Activated naive CD4-positive, alpha-beta T cell treated with Interleukin-2 at 50 U/mL for 16 hours (primary cell): ENCODE results near the gene TTLL8.

Experiments
- DNase-seq: peaks from one replicate; pipeline ENCODE4 v3.0.0-alpha.2; 2020

TTLL8 gene

DNA sequence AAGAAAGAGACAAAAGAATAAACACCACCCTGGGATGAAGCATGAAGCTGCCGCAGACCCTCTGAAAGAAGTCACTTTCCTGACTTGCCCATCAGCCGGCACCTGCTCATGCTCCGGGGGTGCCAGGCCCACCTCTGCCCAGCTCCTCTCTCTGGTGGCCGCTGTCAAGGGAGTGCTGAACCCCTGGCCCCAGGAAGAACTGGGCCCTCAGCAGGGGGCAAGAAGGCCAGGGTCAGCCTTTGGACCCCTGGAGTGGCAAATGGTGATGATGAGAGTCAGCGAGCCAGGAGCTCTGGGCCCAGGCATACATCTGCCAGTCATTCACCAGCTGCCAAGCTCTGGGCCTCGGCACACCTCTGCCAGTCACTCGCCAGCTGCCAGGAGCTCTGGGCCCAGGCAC, 17.4 kb downstream of the TTLL8 start:
- DNase-seq, result no peak

DNA sequence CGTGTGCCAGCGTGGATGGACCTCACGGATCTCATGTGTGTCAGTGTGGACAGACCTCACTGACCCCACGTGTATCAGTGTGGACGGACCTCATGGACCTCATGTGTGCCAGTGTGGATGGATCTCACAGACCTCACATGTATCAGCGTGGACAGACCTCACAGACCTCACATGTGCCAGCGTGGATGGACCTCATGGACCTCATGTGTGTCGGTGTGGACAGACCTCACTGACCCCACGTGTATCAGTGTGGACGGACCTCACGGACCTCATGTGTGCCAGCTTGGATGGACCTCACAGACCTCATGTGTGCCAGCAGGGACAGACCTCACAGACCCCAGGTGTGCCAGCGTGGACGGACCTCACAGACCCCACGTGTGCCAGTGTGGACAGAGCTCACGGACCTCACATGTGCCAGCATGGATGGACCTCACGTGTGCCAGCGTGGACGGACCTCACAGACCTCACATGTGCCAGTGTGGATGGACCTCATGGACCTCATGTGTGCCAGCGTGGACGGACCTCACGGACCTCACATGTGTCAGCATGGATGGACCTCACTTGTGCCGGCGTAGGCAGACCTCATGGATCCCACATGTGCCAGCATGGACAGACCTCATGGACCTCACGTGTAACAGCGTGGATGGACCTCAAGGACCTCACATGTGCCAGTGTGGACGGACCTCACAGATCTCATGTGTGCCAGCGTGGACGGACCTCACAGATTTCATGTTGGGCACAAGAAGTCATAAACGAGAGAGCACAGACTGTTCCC, 18.2 kb downstream of the TTLL8 start:
- DNase-seq, result no peak

DNA sequence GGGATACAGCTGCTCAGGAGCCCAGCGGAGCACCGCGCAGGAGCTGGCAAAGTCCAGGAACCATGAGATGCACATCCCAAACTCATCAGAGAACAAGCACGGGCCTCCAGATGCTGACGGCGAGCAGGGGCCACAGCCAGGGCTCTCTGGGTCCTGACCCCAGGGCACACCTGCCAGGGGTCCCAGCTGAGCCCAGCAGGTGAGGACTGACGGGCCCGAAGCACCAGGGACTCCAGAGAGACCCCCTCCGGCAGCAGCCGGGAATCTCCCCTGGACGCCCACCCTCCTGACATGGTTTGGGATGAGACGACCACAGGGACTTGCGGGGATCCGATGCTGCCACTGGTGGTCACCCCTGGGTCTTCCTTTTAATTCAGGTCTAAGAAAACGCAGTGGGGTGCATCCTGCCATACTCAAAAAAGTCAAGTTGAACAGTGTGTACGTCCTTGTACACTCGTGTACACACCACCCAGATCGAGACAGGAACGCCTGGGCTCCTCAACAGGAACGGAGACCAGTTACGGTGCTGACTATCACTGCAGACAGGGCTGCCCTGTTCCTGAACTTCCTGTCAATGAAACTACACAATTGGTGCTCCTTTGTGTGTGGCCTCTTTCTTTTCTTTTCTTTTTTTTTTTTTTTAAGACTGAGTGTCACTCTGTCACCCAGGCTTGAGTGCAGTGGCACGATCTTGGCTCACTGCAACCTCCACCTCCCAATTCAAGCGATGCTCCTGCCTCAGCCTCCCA, 21.9 kb downstream of the TTLL8 start:
- no peak for DNase-seq

DNA sequence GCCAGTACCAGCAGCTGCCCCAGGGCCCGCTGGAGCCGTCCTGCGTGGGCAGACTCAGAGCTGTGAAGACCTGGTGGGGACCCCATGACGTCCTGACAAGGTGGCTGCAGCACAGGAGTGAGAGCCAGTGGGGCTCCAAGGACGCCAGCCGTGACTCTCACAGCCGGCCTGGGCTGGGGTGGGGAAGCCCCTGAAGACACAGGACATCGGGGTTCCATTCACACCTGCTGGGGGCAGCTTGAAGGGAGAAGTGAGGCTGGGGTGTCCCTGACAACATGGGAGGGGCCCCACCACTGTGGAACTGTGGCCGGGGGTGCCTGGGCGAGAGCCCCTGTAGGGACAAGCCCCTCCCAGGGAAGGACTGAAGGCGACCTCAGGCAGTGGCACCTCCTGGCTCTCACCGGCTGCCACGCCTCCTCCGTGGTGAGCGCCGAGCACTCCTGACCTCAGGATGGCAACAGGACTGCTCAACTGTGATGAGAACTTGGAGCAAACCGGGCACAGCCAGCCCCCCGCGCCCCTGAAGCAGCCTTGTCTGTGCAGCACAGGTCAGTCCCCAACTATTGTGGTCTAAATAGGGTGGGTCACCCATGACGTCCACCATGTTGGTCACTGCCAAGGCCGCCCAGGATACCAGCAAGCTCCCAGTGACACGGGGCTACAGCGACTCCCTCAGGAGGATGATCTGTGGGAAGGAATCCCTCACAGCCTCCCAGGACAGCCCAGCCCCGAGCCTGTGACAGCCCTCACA, 22.8 kb downstream of the TTLL8 start:
- DNase-seq, result no peak

DNA sequence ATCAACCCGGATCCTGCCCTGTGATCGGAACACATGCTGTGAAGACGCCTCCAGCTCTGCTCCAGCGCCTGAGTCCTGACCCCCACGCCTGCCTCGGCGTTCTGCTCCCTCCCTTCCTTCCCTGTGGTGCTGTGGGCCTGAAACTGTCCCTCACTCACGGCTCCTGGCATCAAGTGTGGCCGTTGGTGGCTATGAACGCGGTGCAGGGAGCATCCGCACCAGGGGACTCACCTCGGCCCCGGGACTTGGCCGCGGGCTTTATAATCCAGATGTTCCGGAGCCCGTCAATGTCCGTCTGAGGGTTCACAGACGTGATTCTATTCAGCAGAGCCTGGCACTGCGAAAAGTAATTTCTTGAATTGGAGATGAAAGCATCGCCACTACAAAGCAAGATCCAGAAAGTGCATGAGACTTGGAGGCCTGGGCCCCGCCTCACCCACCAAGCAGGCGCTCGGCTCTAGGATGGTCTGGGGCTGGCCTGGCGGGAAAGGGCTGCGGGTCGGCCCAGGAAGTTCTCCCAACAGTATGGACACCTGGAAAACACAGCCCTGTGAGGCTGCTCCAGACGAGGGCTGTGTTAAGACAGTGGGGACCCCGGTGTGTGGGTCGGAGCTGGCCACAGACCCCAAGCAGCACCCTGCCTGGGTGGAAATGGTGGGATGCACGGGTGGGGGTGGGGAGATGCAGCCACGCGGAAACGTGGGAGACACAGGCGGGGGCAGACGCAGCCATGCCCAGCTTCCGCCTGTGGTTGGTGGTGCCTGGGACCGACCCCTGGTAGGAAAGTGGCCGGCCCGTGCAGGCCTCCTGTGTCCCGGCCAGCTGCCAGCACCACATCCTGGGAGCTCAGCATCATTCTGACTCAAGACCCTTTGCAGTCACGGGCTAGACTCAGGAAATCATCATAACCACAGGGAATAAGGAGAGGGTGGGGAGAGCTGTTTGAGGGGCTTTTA, 23.7 kb downstream of the TTLL8 start:
- DNase-seq, result no peak

DNA sequence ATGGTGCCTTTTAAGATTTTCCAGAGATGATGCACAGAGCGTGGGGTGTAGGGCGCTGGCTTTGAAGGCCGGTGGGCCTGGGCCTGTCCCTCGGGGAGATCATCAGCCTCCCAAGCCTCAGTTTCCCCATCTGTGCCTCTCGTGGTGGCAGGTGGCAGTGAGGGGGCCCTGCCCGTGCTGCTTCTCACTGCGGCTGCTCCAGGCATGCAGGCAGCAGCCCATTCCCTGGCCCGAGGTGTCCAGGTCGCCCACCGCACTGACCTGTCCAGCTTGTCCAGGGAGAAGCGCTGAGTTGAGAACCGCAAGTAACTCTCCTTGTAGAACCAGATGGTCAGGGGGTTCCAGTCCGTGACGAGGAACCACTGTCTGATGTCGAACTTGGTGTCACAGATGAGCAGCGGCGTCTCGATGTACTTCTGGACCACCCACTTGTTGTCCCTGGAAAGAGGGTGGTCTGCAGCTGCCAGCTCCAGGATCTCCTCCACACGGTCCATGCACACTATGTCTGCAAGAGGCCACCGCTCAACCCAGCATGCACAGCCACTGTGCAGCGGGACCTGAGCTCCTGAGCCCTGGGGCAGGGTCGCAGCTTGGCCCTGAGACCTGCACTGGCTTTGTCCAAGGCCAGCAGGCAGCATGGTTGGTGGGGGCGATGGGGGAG, 25.0 kb downstream of the TTLL8 start:
- no peak for DNase-seq

DNA sequence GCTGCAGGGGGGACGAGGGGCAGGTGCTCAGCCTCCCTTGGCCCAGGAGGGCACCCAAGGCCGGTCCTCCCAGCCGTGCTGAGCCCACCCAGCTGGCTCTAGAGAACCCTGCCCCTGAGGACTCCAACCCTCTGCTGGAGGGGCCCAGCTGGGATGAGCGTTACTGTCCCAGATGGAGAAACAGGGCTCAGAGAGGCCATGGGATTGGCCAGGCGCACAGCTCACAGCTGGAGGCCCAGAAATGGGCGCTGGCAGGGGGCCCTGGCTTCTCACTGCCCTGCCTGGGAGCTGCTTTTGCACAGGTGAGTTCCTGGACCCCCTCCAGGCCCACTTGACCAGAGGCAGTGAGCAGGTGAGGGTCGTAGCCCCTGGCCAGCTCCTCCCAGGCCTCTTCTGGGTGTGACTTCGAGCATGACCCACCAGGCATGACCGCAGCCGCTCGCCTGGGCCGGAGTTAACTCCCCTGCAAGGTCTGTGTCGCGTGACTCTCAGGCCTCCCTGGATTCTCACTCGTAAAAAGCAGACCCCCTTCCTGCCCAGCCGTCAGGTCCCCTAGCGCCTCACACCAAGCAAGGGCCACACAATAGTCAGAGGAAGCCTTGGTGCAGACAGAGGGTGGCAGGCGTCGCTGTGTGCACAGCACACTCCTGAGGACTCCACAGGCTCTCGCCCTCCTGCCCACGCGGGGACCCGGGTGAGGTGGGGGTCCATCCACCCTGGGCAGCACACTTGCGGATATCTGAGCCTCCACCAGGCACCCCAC, 25.8 kb downstream of the TTLL8 start:
- no peak for DNase-seq

DNA sequence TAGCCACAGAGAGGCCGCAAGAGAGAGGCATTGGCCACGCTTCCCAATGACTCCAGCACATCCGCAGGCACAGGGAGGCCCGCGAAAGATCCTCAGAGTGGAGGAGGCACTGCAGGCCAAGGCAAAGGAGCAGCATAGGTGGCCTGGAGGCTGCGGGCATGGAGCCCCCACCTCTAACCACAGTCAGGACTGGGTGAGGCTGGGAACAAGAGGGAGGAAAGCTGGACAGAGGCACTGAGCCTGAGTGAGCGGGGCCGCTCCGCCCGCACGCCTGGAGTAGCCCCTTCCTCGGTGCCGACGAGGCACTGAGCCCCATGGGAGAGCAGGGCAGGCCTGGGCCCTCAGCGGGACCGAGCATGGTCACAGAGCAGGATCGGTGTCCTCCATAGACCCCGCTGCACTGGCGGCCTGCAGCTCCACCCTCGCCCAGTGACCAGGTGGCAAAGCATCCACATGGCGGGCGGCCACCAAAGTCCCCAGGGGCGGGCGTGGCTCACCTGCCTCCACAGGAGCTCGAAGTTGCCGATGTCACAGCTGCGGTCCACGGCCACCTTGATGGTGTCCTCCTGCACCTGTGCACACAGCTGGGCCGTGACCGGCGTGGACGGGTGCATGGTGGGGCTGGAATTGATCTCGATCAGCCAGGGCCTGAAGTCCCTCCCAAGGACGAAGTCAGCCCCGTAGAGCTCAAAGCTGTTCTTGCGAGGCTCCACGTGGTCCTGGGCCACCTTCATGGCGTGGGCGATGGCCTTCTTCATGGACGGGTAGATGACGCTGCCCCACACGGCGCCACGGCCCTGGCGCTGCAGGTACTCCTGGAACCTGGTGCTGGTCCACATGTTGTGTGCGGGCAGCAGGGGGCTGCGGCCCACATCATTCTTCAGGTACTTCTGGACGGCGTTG, 26.7 kb downstream of the TTLL8 start:
- DNase-seq, result no peak

DNA sequence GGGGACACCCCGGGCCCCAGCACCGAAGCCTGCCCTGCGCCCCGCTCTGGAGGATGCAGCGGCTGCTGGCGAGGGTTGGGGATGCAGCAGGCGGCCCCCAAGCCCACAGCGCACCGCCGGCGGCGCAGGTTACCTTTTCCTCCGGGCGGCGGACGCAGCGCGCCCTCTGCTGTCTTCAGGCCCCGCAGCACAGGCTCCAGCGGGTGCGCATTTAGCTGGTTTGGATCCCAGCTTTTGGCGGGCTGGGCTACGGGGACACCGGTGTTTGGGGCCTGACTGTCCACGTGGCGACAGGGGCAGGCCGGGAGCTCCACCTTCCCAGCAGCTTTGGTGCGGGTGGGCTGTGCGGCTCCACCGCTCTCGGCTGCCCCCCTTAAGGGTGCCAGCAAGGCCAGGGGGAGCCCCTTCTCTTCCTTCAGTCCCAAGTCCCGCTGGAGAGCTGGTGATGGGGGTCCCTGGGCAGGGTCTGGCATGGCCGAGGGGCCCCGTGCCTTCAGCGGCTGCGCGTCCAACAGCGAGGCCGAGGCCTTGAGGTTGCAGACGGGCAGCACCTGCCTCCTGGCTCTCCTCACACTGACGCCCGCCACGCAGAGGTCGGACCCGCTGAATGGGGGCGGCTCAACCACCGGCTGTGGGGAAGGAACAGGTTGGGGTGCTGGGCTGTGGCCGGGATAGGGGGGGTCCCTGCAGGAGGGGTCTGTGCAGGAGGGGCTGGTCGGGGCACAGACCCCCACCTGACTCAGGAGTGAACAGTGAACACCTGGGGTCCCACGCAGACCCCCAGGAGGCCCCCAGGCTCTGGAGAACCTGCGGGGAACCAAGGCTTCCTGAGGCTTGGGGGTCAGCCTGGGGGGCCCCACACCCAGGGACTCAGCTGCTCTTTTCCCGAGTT, 27.6 kb downstream of the TTLL8 start:
- peak; percentile 84 for DNase-seq

DNA sequence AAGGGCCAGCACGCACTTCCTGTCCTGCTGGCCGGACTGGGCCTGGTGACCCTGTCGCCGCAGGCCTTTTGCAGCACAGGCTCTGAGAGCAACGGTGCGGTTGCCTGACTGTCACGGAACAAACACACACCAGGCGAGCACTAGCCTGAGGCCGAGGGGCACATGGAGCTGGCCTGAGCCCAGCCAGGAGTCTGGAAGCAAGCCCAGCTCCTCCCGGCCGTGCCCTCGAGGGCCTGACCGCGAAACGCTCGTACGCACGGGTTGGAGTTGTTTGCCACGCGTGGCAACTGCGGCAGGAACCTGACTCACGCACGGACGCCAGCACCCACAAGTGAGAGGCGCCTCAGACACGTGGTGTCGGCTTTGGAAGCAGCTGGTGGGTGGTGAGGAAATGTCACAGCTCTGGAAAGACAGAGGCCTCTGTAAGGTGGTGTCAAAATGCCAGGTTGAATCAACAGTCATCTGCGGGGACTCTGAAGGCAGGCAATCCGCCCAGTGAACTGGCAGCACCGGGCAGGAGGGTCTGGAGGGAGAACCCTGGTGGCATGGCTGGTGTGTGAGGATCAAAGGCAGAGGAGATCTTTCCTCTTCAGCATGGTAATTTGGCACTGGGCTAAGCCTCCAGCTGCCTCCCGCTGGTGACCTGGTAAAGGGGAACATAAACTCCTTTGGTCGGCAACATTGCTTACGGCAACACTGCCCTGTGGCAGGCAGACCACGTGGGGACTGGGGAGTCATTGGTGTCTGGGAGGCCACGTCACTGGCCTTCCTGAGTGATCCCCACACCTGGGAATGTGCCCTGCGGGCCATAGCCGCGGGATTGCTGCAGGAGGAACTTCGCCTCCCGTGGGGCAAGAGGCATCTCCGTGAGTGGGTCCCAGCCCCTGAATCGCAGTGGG, 30.2 kb downstream of the TTLL8 start:
- peak; percentile 76 for DNase-seq

DNA sequence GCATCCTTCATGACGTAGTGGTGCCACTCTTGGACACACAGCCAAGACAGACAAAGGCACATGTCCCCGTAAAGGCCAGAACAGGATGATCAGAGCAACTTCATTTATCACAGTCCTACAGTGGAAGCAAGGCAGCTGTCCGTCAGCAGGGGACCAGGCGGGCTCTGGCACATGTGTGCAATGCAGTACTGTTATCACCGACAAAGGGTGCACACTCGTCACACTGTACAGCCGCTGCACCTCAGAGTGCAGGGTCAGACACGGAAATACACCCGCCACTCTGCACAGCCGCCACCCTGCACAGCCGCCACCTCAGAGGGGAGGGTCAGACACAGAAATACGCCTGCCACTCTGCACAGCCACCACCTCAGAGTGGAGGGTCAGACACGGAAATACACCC, 32.1 kb downstream of the TTLL8 start:
- DNase-seq, result no peak

DNA sequence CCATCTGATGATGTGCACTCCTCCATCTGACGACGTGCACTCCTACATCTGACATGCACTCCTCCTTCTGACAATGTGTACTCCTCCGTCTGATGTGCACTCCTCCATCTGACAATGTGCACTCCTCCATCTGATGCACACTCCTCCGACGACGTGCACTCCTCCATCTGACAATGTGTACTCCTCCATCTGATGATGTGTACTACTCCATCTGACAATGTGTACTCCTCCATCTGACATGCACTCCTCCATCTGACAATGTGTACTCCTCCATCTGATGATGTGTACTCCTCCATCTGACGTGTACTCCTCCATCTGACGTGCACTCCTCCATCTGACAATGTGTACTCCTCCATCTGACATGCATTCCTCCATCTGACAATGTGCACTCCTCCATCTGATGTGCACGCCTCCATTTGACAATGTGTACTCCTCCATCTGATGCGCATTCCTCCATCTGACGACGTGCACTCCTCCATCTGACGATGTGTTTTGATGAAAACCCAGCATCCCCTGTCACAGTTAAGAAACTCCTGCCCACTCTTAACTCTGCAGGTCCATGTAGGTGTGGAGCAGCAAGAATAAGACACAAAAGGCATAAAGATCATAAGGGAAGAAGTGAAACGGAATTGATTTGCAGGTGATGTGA, 35.8 kb downstream of the TTLL8 start:
- no peak for DNase-seq

DNA sequence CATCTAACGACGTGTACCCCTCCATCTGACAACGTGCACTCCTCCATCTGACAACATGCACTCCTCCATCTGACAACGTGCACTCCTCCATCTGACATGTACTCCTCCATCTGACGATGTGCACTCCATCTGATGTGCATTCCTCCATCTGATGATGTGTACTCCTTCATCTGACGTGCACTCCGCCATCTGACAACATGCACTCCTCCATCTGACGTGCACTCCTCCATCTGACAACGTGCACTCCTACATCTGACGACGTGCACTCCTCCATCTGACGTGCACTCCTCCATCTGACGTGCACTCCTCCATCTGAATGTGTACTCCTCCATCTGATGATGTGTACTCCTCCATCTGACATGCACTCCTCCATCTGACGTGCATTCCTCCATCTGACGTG, 37.5 kb downstream of the TTLL8 start:
- no peak for DNase-seq

DNA sequence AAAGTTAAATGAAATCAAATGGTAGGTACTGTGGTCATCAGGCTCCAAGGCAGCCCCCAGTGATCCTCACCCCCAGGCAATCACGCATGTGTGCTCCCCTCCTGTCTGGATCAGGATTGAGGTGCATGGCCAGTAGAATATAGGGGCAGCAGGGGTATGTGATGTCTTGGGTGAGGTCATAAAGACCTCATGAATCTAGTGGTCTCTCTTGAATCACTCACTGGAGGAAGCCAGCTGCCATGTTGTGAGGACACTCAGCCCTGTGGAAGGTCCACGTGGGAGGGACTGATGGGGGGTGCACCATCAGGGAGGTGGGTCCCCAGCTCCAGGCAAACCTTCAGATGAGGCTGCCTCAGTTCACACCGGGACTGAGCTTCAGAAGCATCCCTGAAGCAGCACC, 38.8 kb downstream of the TTLL8 start:
- DNase-seq, result no peak

DNA sequence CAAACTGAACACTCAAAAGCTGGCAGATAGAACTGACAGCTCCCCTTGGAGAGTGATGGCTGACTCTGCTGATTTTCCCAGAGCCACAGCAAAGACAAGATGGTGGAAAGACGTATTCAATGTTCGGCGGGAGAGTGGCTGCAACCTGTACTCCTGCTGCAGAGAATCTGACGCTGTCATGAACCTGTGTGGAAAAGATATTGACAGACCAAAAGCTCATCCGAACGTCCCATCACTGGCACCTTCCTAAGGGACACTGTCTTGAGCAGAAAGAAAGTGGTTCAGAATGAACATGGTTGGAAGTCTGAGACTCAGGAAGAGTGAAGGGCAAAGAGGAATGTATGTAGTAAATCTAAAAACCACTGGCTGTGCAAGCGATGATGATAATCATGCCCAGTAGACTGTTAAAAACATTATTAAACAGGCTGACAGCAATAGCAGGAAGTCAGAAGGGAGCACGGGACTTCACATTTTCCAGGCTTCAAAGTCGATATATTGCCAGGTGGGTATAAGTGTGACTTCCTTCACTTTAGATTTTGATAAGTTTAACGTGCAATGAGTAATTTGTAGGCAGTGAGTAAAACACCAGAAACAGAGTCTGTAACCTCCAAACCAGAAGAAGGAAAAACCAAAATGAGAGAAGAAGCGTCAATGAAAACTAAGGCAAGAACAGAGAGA, 39.4 kb downstream of the TTLL8 start:
- DNase-seq, result peak; percentile 41

DNA sequence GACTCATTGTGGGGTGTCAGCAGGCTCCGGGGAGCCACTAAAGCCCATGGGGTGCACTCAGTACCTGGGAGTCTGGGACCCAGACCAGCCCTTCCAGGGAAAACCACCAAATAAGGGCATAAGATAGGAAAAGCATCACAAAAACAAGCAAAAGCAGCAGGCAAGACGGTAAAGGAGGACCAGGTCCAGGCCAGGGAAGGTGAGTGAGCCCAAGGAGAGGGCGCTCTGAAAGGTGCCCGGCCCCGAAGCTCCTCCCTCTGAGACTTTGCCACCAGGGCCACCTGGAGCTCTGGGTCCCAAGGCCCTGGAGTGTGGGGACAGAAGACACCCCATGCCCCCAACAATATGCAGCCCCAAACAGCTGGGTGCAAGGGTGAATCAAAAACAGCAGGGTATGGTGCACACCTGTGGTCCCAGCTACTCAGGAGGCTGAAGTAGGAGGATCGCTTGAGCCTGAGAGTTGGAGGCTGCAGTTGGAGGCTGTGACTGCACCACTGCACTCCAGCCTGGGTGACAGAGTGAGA, 40.3 kb downstream of the TTLL8 start:
- no peak for DNase-seq
